GM21576 (cell line): ENCODE results near the gene DGCR6.
"Not testable (repeated sequence)": the region's sequence is repeated elsewhere in the genome, so short reads cannot be mapped to it uniquely, and the experiment has no call there.

Experiments
- ATAC-seq: cut with Tn5 transposase; IDR thresholded peaks from one replicate; pipeline ENCODE4 v1.9.1; 2021; ENCODE audit warnings: mild to moderate bottlenecking, moderate library complexity; ENCODE audit not compliant: unreplicated experiment

Gene DGCR6

GRCh38 chr22:18959741-18960140 lies 53.6 kb downstream of the DGCR6 start:
- ATAC-seq = not testable (repeated sequence)

GRCh38 chr22:18960166-18960820 lies 54.2 kb downstream of the DGCR6 start:
- ATAC-seq = not testable (repeated sequence)

- ATAC-seq = not testable (repeated sequence)
Observed at GRCh38 chr22:18961201-18961600, 55.1 kb downstream of the DGCR6 start.
